ENCODE measurements around the gene HCN2. TPM values are rescaled to one million over a fixed set of nuclear protein-coding genes. Genes with fewer than 3 reads are reported as not detected.

The HCN2 gene
- total RNA-seq, 4 donors from 2014 or later, result not detected

DNA sequence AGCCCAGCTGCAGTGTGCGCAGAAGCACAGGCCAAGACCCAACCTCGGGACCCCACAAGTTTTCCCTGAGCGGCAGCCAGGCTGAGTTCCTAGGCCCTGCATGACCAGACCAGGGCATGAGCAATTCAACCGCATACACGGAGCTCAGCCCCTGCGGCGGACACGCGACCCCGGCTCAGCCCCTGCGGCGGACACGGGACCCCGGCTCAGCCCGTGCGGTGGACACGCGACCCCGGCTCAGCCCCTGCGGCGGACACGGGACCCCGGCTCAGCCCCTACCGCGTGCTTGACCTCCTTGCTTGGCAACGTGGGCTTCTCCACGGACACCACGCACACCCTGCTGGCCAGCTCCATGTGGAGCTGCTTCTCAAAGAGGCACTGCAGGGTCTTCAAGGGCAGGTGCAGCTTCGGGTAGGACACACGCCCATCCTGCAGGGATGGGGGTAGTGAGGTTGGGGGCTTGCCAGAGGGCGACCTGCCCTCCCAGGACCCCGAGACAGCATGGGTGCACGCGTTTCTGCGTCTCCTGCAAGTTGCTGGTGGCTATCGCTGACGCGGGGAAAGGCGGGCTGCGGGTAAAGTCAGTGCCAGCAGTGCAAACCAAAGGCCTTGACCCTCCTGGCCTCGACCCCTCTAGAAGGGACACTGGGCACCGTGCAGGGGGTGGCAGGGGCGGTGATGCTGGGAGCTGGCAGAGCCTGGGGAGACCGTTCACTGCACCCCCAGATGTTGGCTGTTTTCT, 33.7 kb downstream of the HCN2 start:
- TF ChIP-seq, protein P1, sequence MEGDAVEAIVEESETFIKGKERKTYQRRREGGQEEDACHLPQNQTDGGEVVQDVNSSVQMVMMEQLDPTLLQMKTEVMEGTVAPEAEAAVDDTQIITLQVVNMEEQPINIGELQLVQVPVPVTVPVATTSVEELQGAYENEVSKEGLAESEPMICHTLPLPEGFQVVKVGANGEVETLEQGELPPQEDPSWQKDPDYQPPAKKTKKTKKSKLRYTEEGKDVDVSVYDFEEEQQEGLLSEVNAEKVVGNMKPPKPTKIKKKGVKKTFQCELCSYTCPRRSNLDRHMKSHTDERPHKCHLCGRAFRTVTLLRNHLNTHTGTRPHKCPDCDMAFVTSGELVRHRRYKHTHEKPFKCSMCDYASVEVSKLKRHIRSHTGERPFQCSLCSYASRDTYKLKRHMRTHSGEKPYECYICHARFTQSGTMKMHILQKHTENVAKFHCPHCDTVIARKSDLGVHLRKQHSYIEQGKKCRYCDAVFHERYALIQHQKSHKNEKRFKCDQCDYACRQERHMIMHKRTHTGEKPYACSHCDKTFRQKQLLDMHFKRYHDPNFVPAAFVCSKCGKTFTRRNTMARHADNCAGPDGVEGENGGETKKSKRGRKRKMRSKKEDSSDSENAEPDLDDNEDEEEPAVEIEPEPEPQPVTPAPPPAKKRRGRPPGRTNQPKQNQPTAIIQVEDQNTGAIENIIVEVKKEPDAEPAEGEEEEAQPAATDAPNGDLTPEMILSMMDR (IDR thresholded peaks at IDR 0.05; ENCODE audit: low read depth), result no peak

DNA sequence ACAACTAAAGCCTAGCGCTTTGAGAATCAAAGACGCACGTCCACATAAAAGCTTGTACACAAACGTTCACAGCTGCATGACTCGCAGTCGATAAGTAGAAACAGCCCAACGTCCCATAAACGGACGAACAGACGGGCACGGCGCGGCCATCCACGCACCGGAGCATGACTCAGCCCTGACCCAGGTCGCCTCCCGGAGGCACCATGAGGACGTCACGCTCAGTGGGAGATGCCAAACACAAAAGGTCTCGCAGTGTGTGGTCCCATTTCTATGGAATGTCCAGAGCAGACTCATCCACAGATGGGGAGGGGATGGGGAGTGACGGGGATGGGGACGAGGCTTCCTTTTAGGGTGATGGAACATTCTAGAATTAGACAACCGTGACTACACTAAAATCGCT, 34.3 kb downstream of the HCN2 start:
- TF ChIP-seq, protein P1 (IDR thresholded peaks at IDR 0.05; ENCODE audit: low read depth), result no peak

DNA sequence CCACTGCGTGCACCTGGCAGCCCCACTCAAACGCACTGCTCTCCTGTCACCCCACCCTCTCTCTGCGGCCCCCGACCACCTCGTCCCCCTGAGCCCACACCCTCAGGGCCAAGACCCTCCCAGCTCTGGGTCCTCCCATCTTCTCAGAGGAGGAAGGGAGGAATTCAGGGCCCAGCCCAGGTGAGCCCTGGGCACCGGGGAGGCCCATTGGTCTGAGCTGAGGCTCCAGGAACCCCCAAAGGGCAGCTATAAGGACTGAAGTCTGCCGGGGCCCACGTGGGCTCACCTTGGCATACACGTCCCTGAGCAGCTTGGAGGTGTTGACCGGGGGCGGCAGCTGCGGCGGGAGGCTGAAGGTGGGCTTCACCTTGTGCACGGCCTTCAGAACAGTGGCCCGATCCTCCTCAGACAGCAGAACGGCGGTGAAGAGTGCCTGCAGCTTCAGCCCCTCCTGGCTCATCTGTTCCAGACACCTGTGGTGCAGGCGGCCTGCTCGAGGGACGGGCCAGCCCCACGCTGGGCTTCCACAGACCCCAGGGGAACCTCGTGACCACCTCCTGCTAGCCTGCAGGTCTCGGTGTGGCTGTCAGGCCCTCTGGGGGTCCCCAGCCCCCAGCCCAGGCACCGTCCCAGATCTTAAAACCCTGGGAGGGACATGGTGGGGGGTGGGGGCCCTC, 34.9 kb downstream of the HCN2 start:
- TF ChIP-seq, protein P1 (IDR thresholded peaks at IDR 0.05; ENCODE audit: low read depth), result no peak

DNA sequence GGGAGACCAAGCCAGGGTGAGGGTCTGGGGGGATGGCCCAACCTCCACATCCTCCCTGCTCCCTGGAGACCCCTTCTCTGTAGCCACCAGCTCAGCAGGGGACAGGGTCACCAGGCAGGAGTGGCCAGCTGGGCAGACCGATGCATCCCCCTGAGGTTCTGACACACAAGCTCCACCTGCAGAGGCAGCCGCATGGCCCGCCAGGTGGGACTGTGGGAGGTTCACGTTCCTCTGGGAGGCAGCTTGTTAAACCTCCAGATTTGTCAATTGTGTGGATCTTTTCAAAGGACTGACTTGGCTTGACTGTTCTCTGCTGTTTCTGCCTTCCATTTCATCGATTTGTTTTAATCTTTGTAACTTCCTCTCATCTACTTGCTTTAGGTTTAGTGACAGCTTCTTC, 35.6 kb downstream of the HCN2 start:
- TF ChIP-seq, protein P1 (IDR thresholded peaks at IDR 0.05; ENCODE audit: low read depth), result no peak

DNA sequence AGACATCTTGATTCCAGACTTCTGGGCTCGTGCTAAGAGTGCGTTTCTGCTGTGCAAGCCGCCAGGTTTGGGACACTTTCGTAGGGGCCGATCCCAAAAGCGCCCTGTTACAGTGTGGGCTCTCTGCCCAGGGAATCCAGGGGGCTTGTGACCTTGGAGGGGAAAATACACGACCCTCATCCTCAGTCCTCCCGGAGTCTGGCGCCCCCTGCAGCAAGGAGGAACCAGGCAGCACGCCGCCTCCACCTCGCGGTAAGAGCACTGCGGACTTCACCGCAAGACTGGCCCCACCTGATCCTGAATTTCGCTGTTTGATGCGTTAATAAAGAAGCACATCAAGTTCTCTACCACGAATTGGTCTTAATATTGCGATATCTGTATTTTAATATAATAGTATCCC, 38.5 kb downstream of the HCN2 start:
- TF ChIP-seq, protein P1 (IDR thresholded peaks at IDR 0.05; ENCODE audit: low read depth), result no peak

- TF ChIP-seq, protein P1 (IDR thresholded peaks at IDR 0.05; ENCODE audit: low read depth), result no peak
Observed at GRCh38 chr19:629961-630714, 40.5 kb downstream of the HCN2 start.

DNA sequence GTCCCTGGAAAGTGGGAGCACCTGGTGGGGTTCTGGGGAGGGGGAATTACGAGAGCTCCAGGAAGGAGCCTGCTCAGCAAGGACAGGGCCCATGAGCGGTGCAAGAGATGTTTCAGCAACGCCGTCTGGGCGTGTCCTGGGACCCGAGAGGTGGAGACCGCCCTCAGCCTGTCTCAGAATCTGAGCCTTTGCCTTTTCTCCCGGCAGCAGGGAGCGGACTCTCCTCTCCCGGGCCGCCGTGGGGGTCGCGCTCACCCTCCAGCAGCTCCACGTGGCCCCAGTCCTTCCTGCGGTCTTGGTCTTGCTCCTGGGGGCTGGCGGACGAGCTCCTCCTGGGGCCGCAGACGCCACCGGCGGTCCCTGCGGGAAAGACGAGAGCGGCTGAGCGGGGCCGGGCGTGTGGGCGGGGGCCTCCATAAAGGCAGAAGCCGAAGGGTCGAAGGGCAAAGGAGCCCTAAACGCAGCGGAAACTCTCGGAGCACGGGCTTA, 42.9 kb downstream of the HCN2 start:
- TF ChIP-seq, protein P1 (IDR thresholded peaks at IDR 0.05; ENCODE audit: low read depth), result no peak

Measured in subcutaneous adipose tissue (tissue), 4 donors.